H1 (cell line): ENCODE data around the gene KRT14.
A peak's percentile ranks its signal among the peaks of the same experiment; 100 is the strongest.

Source experiments
- ASH2L ChIP-seq: fragments of 200-600, 300-600 bp; sonication (generic); IDR thresholded peaks from one replicate; pipeline ENCODE4 v1.7.1; 2017; ENCODE audit warnings: low read length
- CEBPB ChIP-seq: IDR thresholded peaks from 2 replicates; pipeline ENCODE4 v1.6.1; 2012; ENCODE audit warnings: low read depth, low read length
- EP300 ChIP-seq, 2 experiments: IDR thresholded peaks; 1 replicate in 1 of 2; 2 replicates in 1 of 2; pipeline ENCODE4 v1.6.1; 2011 to 2012; ENCODE audit warnings: low read depth in 2 of 2, low read length in 2 of 2, mild to moderate bottlenecking in 2 of 2, borderline replicate concordance in 1 of 2, inconsistent platforms in 1 of 2, moderate library complexity in 1 of 2
- GABPA ChIP-seq: IDR thresholded peaks from 2 replicates; pipeline ENCODE4 v1.6.1; 2011; ENCODE audit warnings: mild to moderate bottlenecking, low read length, moderate library complexity, borderline replicate concordance; ENCODE audit not compliant: insufficient read depth
- POLR2A ChIP-seq, 2 experiments: IDR thresholded peaks; 1 replicate in 1 of 2; 2 replicates in 1 of 2; pipeline ENCODE4 v1.6.1; 2011; ENCODE audit warnings: low read depth in 2 of 2, low read length in 2 of 2, mild to moderate bottlenecking in 2 of 2; ENCODE audit errors: control extremely low read depth in 1 of 2
- POLR2AphosphoS5 ChIP-seq: IDR thresholded peaks from 2 replicates; pipeline ENCODE4 v1.6.1; 2011; ENCODE audit warnings: low read depth, low read length
- SIRT6 ChIP-seq: IDR thresholded peaks from one replicate; pipeline ENCODE4 v1.7.1; 2012; ENCODE audit warnings: low read length, inconsistent platforms
- TF ChIP-seq, protein P1 (sequence below), 3 experiments: IDR thresholded peaks; 1 replicate in 2 of 3; 2 replicates in 1 of 3; pipeline versions ENCODE4 v1.5.1 to v1.6.1; 2011; ENCODE audit warnings: low read length in 3 of 3, mild to moderate bottlenecking in 3 of 3, inconsistent platforms in 2 of 3, low read depth in 1 of 3, moderate library complexity in 1 of 3; ENCODE audit not compliant: insufficient read depth in 1 of 3; ENCODE audit errors: control extremely low read depth in 1 of 3
- TF ChIP-seq, protein P2 (sequence below): IDR thresholded peaks from 2 replicates; pipeline ENCODE4 v1.6.1; 2012; ENCODE audit warnings: low read length, inconsistent platforms

DNA sequence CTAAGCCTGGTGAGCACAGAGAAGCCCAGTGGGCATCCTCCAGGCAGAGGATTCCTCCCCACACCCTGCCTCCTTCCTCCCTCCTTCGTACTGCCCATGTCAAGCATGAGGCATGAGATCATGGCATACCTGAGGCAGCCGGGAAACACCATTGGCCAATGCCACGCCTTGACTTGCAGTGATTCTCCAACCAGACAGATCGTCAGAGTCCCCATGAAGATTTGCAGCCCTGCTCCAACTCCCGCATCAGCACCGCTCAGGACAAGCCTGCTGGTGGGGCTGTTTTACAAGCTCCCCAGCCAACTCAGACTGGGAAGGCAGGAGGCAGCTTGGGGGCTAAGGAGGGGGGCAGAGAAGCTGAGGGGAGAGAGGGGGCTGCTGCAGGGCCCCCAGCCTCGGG, 28.8 kb upstream of the KRT14 start:
- TF ChIP-seq POLR2AphosphoS5 (no peak), ASH2L (no peak), GABPA (no peak), POLR2A (IDR thresholded peaks at IDR 0.05; ENCODE audit: control extremely low read depth in 1 of 2, low read depth in 2 of 2, low read length in 2 of 2) (no peak), CEBPB (no peak), SIRT6 (no peak), EP300 (IDR thresholded peaks at IDR 0.05; ENCODE audit: borderline replicate concordance in 1 of 2, low read depth in 2 of 2, low read length in 2 of 2) (no peak)
- TF ChIP-seq, protein P1, sequence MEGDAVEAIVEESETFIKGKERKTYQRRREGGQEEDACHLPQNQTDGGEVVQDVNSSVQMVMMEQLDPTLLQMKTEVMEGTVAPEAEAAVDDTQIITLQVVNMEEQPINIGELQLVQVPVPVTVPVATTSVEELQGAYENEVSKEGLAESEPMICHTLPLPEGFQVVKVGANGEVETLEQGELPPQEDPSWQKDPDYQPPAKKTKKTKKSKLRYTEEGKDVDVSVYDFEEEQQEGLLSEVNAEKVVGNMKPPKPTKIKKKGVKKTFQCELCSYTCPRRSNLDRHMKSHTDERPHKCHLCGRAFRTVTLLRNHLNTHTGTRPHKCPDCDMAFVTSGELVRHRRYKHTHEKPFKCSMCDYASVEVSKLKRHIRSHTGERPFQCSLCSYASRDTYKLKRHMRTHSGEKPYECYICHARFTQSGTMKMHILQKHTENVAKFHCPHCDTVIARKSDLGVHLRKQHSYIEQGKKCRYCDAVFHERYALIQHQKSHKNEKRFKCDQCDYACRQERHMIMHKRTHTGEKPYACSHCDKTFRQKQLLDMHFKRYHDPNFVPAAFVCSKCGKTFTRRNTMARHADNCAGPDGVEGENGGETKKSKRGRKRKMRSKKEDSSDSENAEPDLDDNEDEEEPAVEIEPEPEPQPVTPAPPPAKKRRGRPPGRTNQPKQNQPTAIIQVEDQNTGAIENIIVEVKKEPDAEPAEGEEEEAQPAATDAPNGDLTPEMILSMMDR (IDR thresholded peaks at IDR 0.05; ENCODE audit: control extremely low read depth in 1 of 3, insufficient read depth in 1 of 3, low read depth in 1 of 3, low read length in 3 of 3) = peak in 1 of 3 experiments; percentile 14; a peak in 2 of 4 replicates
- TF ChIP-seq, protein P2, sequence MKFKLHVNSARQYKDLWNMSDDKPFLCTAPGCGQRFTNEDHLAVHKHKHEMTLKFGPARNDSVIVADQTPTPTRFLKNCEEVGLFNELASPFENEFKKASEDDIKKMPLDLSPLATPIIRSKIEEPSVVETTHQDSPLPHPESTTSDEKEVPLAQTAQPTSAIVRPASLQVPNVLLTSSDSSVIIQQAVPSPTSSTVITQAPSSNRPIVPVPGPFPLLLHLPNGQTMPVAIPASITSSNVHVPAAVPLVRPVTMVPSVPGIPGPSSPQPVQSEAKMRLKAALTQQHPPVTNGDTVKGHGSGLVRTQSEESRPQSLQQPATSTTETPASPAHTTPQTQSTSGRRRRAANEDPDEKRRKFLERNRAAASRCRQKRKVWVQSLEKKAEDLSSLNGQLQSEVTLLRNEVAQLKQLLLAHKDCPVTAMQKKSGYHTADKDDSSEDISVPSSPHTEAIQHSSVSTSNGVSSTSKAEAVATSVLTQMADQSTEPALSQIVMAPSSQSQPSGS = no peak
